Measurements from ENCODE around the gene SP140L.
A peak's percentile ranks its signal among the peaks of the same experiment; 100 is the strongest.

SP140L gene

DNA sequence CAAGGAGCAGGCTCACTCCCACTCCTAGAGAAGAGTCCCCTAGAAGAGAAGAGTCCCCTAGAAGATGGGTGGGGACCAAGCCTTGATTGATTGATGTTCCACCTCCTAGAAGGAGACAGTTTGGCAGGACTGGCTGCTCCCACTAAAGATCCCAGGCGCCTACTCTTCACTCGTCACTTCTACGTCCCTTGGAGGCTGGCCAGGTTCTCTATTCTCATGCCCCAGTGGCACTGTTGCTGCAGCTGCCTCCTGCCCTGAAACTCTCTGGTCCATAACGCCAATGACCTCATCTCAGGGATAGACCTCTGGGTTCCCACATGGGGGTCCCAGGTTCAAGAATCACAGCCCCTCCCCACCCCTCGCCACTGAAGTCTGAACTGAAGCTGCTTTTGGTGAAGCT, 2.5 kb upstream of the SP140L start:
- no peaks in the 10 kb centered on the region; the same call in 1 of the 2 replicates for H3F3A ChIP-seq (ENCODE audit: control insufficient read depth, insufficient read depth)
- H3K79me2 ChIP-seq (ENCODE audit: control insufficient read depth, low read length) = no peaks in the 10 kb centered on the region
- no peaks in the 10 kb centered on the region for H3K36me3 ChIP-seq (ENCODE audit: control insufficient read depth, low read length)
- H3K4me3 ChIP-seq (ENCODE audit: low read length) = no peak overlapping the region
- peaks cover 9% of the 10 kb centered on the region; the same call in 1 of the 2 replicates for H3K9me3 ChIP-seq (ENCODE audit: control insufficient read depth, insufficient read depth, low read length)
- no peak overlapping the region for H3K27ac ChIP-seq (ENCODE audit: low read depth, low read length)
- no peaks in the 10 kb centered on the region for H3K9me2 ChIP-seq (replicated peaks; ENCODE audit: control insufficient read depth, low read length)
- H3K27me3 ChIP-seq (ENCODE audit: control insufficient read depth, low read length) = no peaks in the 10 kb centered on the region
- no peaks in the 10 kb centered on the region for H4K20me1 ChIP-seq (ENCODE audit: control insufficient read depth, insufficient read depth, low read depth, low read length)
- TF ChIP-seq, protein P1, sequence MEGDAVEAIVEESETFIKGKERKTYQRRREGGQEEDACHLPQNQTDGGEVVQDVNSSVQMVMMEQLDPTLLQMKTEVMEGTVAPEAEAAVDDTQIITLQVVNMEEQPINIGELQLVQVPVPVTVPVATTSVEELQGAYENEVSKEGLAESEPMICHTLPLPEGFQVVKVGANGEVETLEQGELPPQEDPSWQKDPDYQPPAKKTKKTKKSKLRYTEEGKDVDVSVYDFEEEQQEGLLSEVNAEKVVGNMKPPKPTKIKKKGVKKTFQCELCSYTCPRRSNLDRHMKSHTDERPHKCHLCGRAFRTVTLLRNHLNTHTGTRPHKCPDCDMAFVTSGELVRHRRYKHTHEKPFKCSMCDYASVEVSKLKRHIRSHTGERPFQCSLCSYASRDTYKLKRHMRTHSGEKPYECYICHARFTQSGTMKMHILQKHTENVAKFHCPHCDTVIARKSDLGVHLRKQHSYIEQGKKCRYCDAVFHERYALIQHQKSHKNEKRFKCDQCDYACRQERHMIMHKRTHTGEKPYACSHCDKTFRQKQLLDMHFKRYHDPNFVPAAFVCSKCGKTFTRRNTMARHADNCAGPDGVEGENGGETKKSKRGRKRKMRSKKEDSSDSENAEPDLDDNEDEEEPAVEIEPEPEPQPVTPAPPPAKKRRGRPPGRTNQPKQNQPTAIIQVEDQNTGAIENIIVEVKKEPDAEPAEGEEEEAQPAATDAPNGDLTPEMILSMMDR (IDR thresholded peaks at IDR 0.05; ENCODE audit: low read depth, low read length, poor library complexity, severe bottlenecking) = no peak
- no peak for TF ChIP-seq EZH2phosphoT487 (IDR thresholded peaks at IDR 0.05; ENCODE audit: borderline replicate concordance, low read length)
- peaks cover 20% of the 10 kb centered on the region for H3K4me1 ChIP-seq (ENCODE audit: control insufficient read depth, low read length)
- no peak overlapping the region for H3K4me2 ChIP-seq (ENCODE audit: low read length)

DNA sequence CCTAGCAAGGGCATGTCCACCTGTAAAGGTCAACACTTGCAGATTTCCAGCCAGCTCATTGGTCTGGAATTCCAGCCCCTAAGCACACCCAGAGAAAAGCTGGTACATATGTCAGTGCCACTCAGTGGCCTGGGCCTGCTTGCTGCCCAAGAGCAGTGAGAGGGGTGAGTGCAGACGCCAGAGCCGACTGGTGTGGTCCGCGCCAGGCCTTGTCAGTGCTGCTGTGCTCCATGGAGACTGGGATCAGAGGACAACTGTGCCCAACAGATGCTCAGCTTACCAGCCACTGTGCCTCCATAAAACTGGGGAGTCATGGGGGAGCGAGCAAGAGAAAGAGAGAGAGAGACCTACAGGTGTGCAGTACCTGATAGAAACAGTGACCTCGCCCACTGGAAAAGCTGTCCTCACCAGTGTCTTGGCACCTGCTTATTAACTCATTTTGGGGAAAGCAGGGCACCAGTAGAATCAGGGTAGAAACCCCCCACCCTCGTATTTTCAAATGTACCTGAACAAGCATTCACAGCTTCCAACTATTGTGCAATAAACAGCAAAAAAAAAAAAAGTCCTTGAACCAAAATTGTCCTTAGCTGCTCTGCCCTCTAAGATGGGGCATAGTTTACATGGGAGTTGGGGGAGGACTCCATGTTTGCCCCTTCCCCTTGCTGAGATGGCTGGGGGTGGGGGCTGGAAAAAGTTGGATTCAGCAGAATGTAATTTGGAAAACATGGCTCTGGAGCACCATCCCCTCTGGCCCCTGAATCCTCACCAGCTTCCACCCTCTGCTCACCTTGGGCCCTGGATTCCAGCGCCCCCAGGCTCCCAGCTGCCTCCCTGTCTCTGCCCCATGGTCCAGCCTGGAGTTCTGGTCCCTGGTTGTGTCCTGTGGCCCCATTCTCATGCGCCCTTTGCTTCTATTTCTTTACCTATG, 1.4 kb upstream of the SP140L start:
- Histone ChIP-seq H3K27ac (ENCODE audit: low read depth, low read length) (no peak overlapping the region), H3K4me3 (ENCODE audit: low read length) (no peak overlapping the region), H3K4me1 (ENCODE audit: control insufficient read depth, low read length) (peaks cover 16% of the 10 kb centered on the region), H3K36me3 (ENCODE audit: control insufficient read depth, low read length) (no peaks in the 10 kb centered on the region), H3K4me2 (ENCODE audit: low read length) (no peak overlapping the region), H3K27me3 (ENCODE audit: control insufficient read depth, low read length) (no peaks in the 10 kb centered on the region), H4K20me1 (ENCODE audit: control insufficient read depth, insufficient read depth, low read depth, low read length) (no peaks in the 10 kb centered on the region), H3F3A (ENCODE audit: control insufficient read depth, insufficient read depth) (no peaks in the 10 kb centered on the region; the same call in 1 of the 2 replicates), H3K79me2 (ENCODE audit: control insufficient read depth, low read length) (no peaks in the 10 kb centered on the region), H3K9me2 (replicated peaks; ENCODE audit: control insufficient read depth, low read length) (no peaks in the 10 kb centered on the region), H3K9me3 (ENCODE audit: control insufficient read depth, insufficient read depth, low read length) (peaks cover 9% of the 10 kb centered on the region; the same call in 1 of the 2 replicates)
- TF ChIP-seq EZH2phosphoT487 (IDR thresholded peaks at IDR 0.05; ENCODE audit: borderline replicate concordance, low read length) = no peak
- TF ChIP-seq, protein P1 (IDR thresholded peaks at IDR 0.05; ENCODE audit: low read depth, low read length, poor library complexity, severe bottlenecking) = no peak

DNA sequence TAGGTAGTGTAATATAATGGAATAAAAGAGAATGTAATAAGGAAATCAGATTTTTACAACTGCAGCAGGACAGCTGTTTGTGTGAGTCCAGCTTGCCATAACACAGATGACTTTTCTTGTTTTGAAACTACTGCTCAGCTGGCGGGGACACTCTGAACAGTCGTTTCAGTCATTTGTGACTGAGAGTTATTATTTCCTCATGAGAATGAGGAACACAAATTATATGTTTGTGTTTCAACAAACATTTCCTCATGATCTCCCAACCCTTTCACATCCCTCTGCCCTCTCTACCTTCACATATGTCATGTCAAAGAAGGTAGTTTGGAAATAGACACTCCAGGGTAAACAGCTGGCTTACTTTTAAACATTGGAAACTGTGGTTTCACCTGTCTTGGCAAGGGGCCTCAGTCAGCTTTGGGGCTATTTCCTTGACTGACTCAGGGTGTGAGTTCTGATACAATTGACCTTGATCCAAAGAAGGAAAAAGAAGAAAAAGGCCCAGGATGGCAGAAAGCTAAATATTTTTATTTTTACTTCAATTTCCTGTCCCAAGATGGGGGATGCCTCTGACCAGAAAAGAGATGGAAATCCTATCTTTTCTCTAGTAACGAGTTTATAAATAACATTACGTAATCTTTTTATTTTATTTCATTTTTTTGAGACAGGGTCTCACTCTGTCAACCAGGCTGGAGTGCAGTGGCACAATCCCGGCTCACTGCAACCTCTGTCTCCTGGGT, 593 bp downstream of the SP140L start:
- no peaks in the 10 kb centered on the region for H3K79me2 ChIP-seq (ENCODE audit: control insufficient read depth, low read length)
- H4K20me1 ChIP-seq (ENCODE audit: control insufficient read depth, insufficient read depth, low read depth, low read length) = no peaks in the 10 kb centered on the region
- peak overlapping the region; percentile 64 for H3K27ac ChIP-seq (ENCODE audit: low read depth, low read length)
- H3K27me3 ChIP-seq (ENCODE audit: control insufficient read depth, low read length) = no peaks in the 10 kb centered on the region
- H3K36me3 ChIP-seq (ENCODE audit: control insufficient read depth, low read length) = no peaks in the 10 kb centered on the region
- no peaks in the 10 kb centered on the region; the same call in 1 of the 2 replicates for H3F3A ChIP-seq (ENCODE audit: control insufficient read depth, insufficient read depth)
- TF ChIP-seq EZH2phosphoT487 (IDR thresholded peaks at IDR 0.05; ENCODE audit: borderline replicate concordance, low read length) = no peak
- TF ChIP-seq, protein P1 (IDR thresholded peaks at IDR 0.05; ENCODE audit: low read depth, low read length, poor library complexity, severe bottlenecking) = no peak
- H3K4me1 ChIP-seq (ENCODE audit: control insufficient read depth, low read length) = peaks cover 16% of the 10 kb centered on the region
- H3K4me3 ChIP-seq (ENCODE audit: low read length) = peak overlapping the region; percentile 74
- H3K4me2 ChIP-seq (ENCODE audit: low read length) = peak overlapping the region; percentile 86
- no peaks in the 10 kb centered on the region for H3K9me2 ChIP-seq (replicated peaks; ENCODE audit: control insufficient read depth, low read length)
- H3K9me3 ChIP-seq (ENCODE audit: control insufficient read depth, insufficient read depth, low read length) = peaks cover 7% of the 10 kb centered on the region; the same call in 1 of the 2 replicates
